HG03064 (cell line): ENCODE results near the gene NKX1-1.
"Not testable (repeated sequence)": the region's sequence is repeated elsewhere in the genome, so short reads cannot be mapped to it uniquely, and the experiment has no call there.

Experiments used
- ATAC-seq: cut with Tn5 transposase; IDR thresholded peaks from one replicate; pipeline ENCODE4 v1.9.1; 2021; ENCODE audit warnings: low read depth; ENCODE audit not compliant: unreplicated experiment

Gene NKX1-1

GRCh38 chr4:1393866-1394265, 12.4 kb downstream of the NKX1-1 start:
- no peak for ATAC-seq

- ATAC-seq: not testable (repeated sequence)
Observed at GRCh38 chr4:1393363-1393762, 12.9 kb downstream of the NKX1-1 start.

- no peak for ATAC-seq
Observed at GRCh38 chr4:1385373-1386340, 20.6 kb downstream of the NKX1-1 start.

- no peak for ATAC-seq
Observed at GRCh38 chr4:1384675-1385372, 21.4 kb downstream of the NKX1-1 start.

- no peak for ATAC-seq
Observed at GRCh38 chr4:1383728-1384591, 22.3 kb downstream of the NKX1-1 start.

- no peak for ATAC-seq
Observed at GRCh38 chr4:1382776-1383727, 23.2 kb downstream of the NKX1-1 start.

- no peak for ATAC-seq
Observed at GRCh38 chr4:1381944-1382541, 24.2 kb downstream of the NKX1-1 start.

GRCh38 chr4:1381181-1381621, 25.0 kb downstream of the NKX1-1 start:
- no peak for ATAC-seq

- ATAC-seq: no peak
Observed at GRCh38 chr4:1380368-1381151, 25.7 kb downstream of the NKX1-1 start.

GRCh38 chr4:1379801-1380331, 26.4 kb downstream of the NKX1-1 start:
- ATAC-seq: no peak

GRCh38 chr4:1379351-1379781, 26.9 kb downstream of the NKX1-1 start:
- no peak for ATAC-seq

GRCh38 chr4:1378559-1379231, 27.5 kb downstream of the NKX1-1 start:
- no peak for ATAC-seq

GRCh38 chr4:1377606-1378261, 28.5 kb downstream of the NKX1-1 start:
- ATAC-seq: no peak

GRCh38 chr4:1376841-1377605, 29.2 kb downstream of the NKX1-1 start:
- ATAC-seq: no peak

- ATAC-seq: no peak
Observed at GRCh38 chr4:1376391-1376840, 29.8 kb downstream of the NKX1-1 start.

- no peak for ATAC-seq
Observed at GRCh38 chr4:1375761-1376322, 30.4 kb downstream of the NKX1-1 start.
